Activated naive CD8-positive, alpha-beta T cell (primary cell): ENCODE measurements around the gene ITPR2.

ENCODE experiments used
- H3K27ac Mint-ChIP-seq: one replicate; pipeline ENCODE4 v1.8.0; 2021; ENCODE audit warnings: mixed read lengths
- H3K27me3 Mint-ChIP-seq: one replicate; pipeline ENCODE4 v1.8.0; 2021; ENCODE audit warnings: mixed read lengths
- H3K36me3 Mint-ChIP-seq: one replicate; pipeline ENCODE4 v1.8.0; 2021; ENCODE audit warnings: mixed read lengths
- H3K4me1 Mint-ChIP-seq: one replicate; pipeline ENCODE4 v1.8.0; 2021; ENCODE audit warnings: low read depth, mixed read lengths
- H3K4me3 Mint-ChIP-seq: one replicate; pipeline ENCODE4 v1.8.0; 2021; ENCODE audit warnings: mild to moderate bottlenecking, mixed read lengths
- H3K9me3 Mint-ChIP-seq: one replicate; pipeline ENCODE4 v1.8.0; 2021; ENCODE audit warnings: low read depth, mixed read lengths

Gene ITPR2

GRCh38 chr12:26493656-26494055 lies 339.3 kb downstream of the ITPR2 start:
- Mint-ChIP-seq H3K27ac (no peak overlapping the region), H3K4me3 (no peak overlapping the region), H3K4me1 (no peaks in the 10 kb centered on the region), H3K36me3 (peaks cover 33% of the 10 kb centered on the region), H3K9me3 (no peaks in the 10 kb centered on the region), H3K27me3 (no peaks in the 10 kb centered on the region)

- Mint-ChIP-seq H3K27ac (no peak overlapping the region), H3K4me3 (no peak overlapping the region), H3K4me1 (no peaks in the 10 kb centered on the region), H3K27me3 (no peaks in the 10 kb centered on the region), H3K36me3 (peaks cover 30% of the 10 kb centered on the region), H3K9me3 (no peaks in the 10 kb centered on the region)
Measured at GRCh38 chr12:26492406-26492805, 340.6 kb downstream of the ITPR2 start.

- Mint-ChIP-seq H3K27me3 (no peaks in the 10 kb centered on the region), H3K4me1 (no peaks in the 10 kb centered on the region), H3K4me3 (no peak overlapping the region), H3K9me3 (no peaks in the 10 kb centered on the region), H3K27ac (no peak overlapping the region), H3K36me3 (peaks cover 36% of the 10 kb centered on the region)
Measured at GRCh38 chr12:26489908-26490307, 343.1 kb downstream of the ITPR2 start.

- Mint-ChIP-seq H3K27ac (no peak overlapping the region), H3K4me1 (no peaks in the 10 kb centered on the region), H3K9me3 (no peaks in the 10 kb centered on the region), H3K27me3 (no peaks in the 10 kb centered on the region), H3K36me3 (peaks cover 39% of the 10 kb centered on the region), H3K4me3 (no peak overlapping the region)
Measured at GRCh38 chr12:26488351-26488750, 344.6 kb downstream of the ITPR2 start.

- H3K36me3 Mint-ChIP-seq: peaks cover 47% of the 10 kb centered on the region
- no peak overlapping the region for H3K27ac Mint-ChIP-seq
- no peaks in the 10 kb centered on the region for H3K9me3 Mint-ChIP-seq
- no peaks in the 10 kb centered on the region for H3K4me1 Mint-ChIP-seq
- no peaks in the 10 kb centered on the region for H3K27me3 Mint-ChIP-seq
- no peak overlapping the region for H3K4me3 Mint-ChIP-seq
Measured at GRCh38 chr12:26473291-26473690, 359.7 kb downstream of the ITPR2 start.

- no peaks in the 10 kb centered on the region for H3K27me3 Mint-ChIP-seq
- H3K9me3 Mint-ChIP-seq: no peaks in the 10 kb centered on the region
- H3K4me1 Mint-ChIP-seq: no peaks in the 10 kb centered on the region
- H3K27ac Mint-ChIP-seq: no peak overlapping the region
- H3K36me3 Mint-ChIP-seq: peaks cover 35% of the 10 kb centered on the region
- H3K4me3 Mint-ChIP-seq: no peak overlapping the region
Measured at GRCh38 chr12:26471560-26471959, 361.4 kb downstream of the ITPR2 start.

- Mint-ChIP-seq H3K27ac (no peak overlapping the region), H3K36me3 (peaks cover 27% of the 10 kb centered on the region), H3K9me3 (no peaks in the 10 kb centered on the region), H3K27me3 (no peaks in the 10 kb centered on the region), H3K4me3 (no peak overlapping the region), H3K4me1 (no peaks in the 10 kb centered on the region)
Measured at GRCh38 chr12:26469421-26470180, 363.4 kb downstream of the ITPR2 start.

- H3K4me1 Mint-ChIP-seq: no peaks in the 10 kb centered on the region
- no peak overlapping the region for H3K27ac Mint-ChIP-seq
- H3K9me3 Mint-ChIP-seq: no peaks in the 10 kb centered on the region
Measured at GRCh38 chr12:26467351-26467750, 365.6 kb downstream of the ITPR2 start.

GRCh38 chr12:26466726-26467125 lies 366.3 kb downstream of the ITPR2 start:
- H3K36me3 Mint-ChIP-seq: peaks cover 18% of the 10 kb centered on the region
- no peaks in the 10 kb centered on the region for H3K27me3 Mint-ChIP-seq
- H3K4me3 Mint-ChIP-seq: no peak overlapping the region
- H3K4me1 Mint-ChIP-seq: no peaks in the 10 kb centered on the region
- no peaks in the 10 kb centered on the region for H3K9me3 Mint-ChIP-seq
- H3K27ac Mint-ChIP-seq: no peak overlapping the region

More at GRCh38 chr12:26467351-26467750, 365.6 kb downstream of the ITPR2 start:
- Mint-ChIP-seq H3K27me3 (no peaks in the 10 kb centered on the region), H3K36me3 (peaks cover 20% of the 10 kb centered on the region), H3K4me3 (no peak overlapping the region)

GRCh38 chr12:26465419-26466097 lies 367.4 kb downstream of the ITPR2 start:
- Mint-ChIP-seq H3K9me3 (no peaks in the 10 kb centered on the region), H3K27ac (no peak overlapping the region)

GRCh38 chr12:26461776-26462175 lies 371.2 kb downstream of the ITPR2 start:
- peaks cover 41% of the 10 kb centered on the region for H3K36me3 Mint-ChIP-seq

More at GRCh38 chr12:26465419-26466097, 367.4 kb downstream of the ITPR2 start:
- Mint-ChIP-seq H3K36me3 (peaks cover 18% of the 10 kb centered on the region), H3K27me3 (no peaks in the 10 kb centered on the region), H3K4me3 (no peak overlapping the region), H3K4me1 (no peaks in the 10 kb centered on the region)

GRCh38 chr12:26460361-26460760 lies 372.6 kb downstream of the ITPR2 start:
- Mint-ChIP-seq H3K36me3 (peaks cover 41% of the 10 kb centered on the region), H3K27ac (no peak overlapping the region), H3K4me3 (no peak overlapping the region), H3K4me1 (no peaks in the 10 kb centered on the region), H3K27me3 (no peaks in the 10 kb centered on the region), H3K9me3 (no peaks in the 10 kb centered on the region)

More at GRCh38 chr12:26461776-26462175, 371.2 kb downstream of the ITPR2 start:
- Mint-ChIP-seq H3K4me3 (no peak overlapping the region), H3K27me3 (no peaks in the 10 kb centered on the region), H3K27ac (no peak overlapping the region), H3K4me1 (no peaks in the 10 kb centered on the region), H3K9me3 (no peaks in the 10 kb centered on the region)

- H3K9me3 Mint-ChIP-seq: no peaks in the 10 kb centered on the region
- H3K27ac Mint-ChIP-seq: no peak overlapping the region
- H3K4me1 Mint-ChIP-seq: no peaks in the 10 kb centered on the region
- H3K27me3 Mint-ChIP-seq: no peaks in the 10 kb centered on the region
- no peak overlapping the region for H3K4me3 Mint-ChIP-seq
- H3K36me3 Mint-ChIP-seq: peaks cover 32% of the 10 kb centered on the region
Measured at GRCh38 chr12:26455936-26456574, 376.9 kb downstream of the ITPR2 start.

GRCh38 chr12:26453246-26453645 lies 379.7 kb downstream of the ITPR2 start:
- Mint-ChIP-seq H3K4me1 (no peaks in the 10 kb centered on the region), H3K36me3 (peaks cover 25% of the 10 kb centered on the region), H3K27me3 (no peaks in the 10 kb centered on the region), H3K9me3 (no peaks in the 10 kb centered on the region), H3K4me3 (no peak overlapping the region), H3K27ac (no peak overlapping the region)

GRCh38 chr12:26452511-26452910 lies 380.5 kb downstream of the ITPR2 start:
- no peak overlapping the region for H3K27ac Mint-ChIP-seq
- no peaks in the 10 kb centered on the region for H3K9me3 Mint-ChIP-seq
- H3K27me3 Mint-ChIP-seq: no peaks in the 10 kb centered on the region
- H3K4me1 Mint-ChIP-seq: no peaks in the 10 kb centered on the region
- peaks cover 17% of the 10 kb centered on the region for H3K36me3 Mint-ChIP-seq
- no peak overlapping the region for H3K4me3 Mint-ChIP-seq
